ENCODE measurements around the gene KIRREL3. TPM values are rescaled to one million over a fixed set of nuclear protein-coding genes. Genes with fewer than 3 reads are reported as not detected.

Gene KIRREL3
- total and polyA plus RNA-seq, 2 donors (not counting 3 experiments of a cell fraction or from before 2014, with no cell fraction given) = not detected

- FAIRE-seq = no peak
- intact Hi-C loops (cut with micrococcal nuclease) = no loop called here
- ChIA-PET POLR2A (no interaction called here), CTCF (no interaction called here)
- Histone ChIP-seq H3K4me2 (ENCODE audit: insufficient read depth, low read length) (no peak overlapping the region), H3K9me1 (replicated peaks; ENCODE audit: control insufficient read depth, extremely low read depth, insufficient read depth, low read length) (no peaks in the 10 kb centered on the region), H4K20me1 (replicated peaks; ENCODE audit: control insufficient read depth, extremely low read depth, insufficient read depth, low read length) (no peaks in the 10 kb centered on the region), H3K4me1 (ENCODE audit: control insufficient read depth, extremely low read depth, insufficient read depth, low read length) (no peaks in the 10 kb centered on the region), H2AFZ (ENCODE audit: low read depth, low read length) (no peak overlapping the region), H3K9ac (replicated peaks; ENCODE audit: extremely low read depth, insufficient read depth, low read length) (no peak overlapping the region), H3K4me3 (replicated peaks in 1 of 3; ENCODE audit: insufficient read depth in 1 of 3, low read depth in 1 of 3, low read length in 3 of 3) (no peak overlapping the region), H3K27ac (ENCODE audit: insufficient read depth, low read depth, low read length) (no peak overlapping the region), H3K27me3 (ENCODE audit: control insufficient read depth in 2 of 2, insufficient read depth in 2 of 2, low read length in 2 of 2) (no peaks in the 10 kb centered on the region), H3K79me2 (ENCODE audit: control insufficient read depth, insufficient read depth, low read length) (no peaks in the 10 kb centered on the region), H3K36me3 (ENCODE audit: control insufficient read depth in 2 of 2, extremely low read depth in 1 of 2, insufficient read depth in 2 of 2, low read length in 2 of 2) (no peaks in the 10 kb centered on the region), H3K9me3 (replicated peaks; ENCODE audit: control insufficient read depth, insufficient read depth, low read length) (no peaks in the 10 kb centered on the region)
- no peak for DNase-seq (ENCODE audit: low read depth, low spot score)
- no TSS peak for BruUV-seq (replicated peaks)
- dilution Hi-C loops (cut with MboI; ENCODE audit: extremely low pct_ligation_motif_present, low sequenced_read_pairs) = no loop called here
- no peak for TF ChIP-seq MYC (IDR thresholded peaks at IDR 0.05; ENCODE audit: low read depth, low read length)
- no peak for TF ChIP-seq MAX (IDR thresholded peaks at IDR 0.05; ENCODE audit: insufficient read depth, insufficient read length)
- no peak for TF ChIP-seq POLR2AphosphoS5 (IDR thresholded peaks at IDR 0.05; ENCODE audit: insufficient read depth, low read depth, low read length)
- TF ChIP-seq JUN (IDR thresholded peaks at IDR 0.05; ENCODE audit: borderline replicate concordance, insufficient read depth, insufficient read length, low read depth) = no peak
Measured at GRCh38 chr11:126824035-126824607, 176.4 kb downstream of the KIRREL3 start.

GRCh38 chr11:126823274-126823673, 177.3 kb downstream of the KIRREL3 start:
- Histone ChIP-seq H3K4me1 (ENCODE audit: control insufficient read depth, extremely low read depth, insufficient read depth, low read length) (no peaks in the 10 kb centered on the region), H3K36me3 (ENCODE audit: control insufficient read depth in 2 of 2, extremely low read depth in 1 of 2, insufficient read depth in 2 of 2, low read length in 2 of 2) (no peaks in the 10 kb centered on the region), H2AFZ (ENCODE audit: low read depth, low read length) (no peak overlapping the region), H3K27ac (ENCODE audit: insufficient read depth, low read depth, low read length) (no peak overlapping the region), H4K20me1 (replicated peaks; ENCODE audit: control insufficient read depth, extremely low read depth, insufficient read depth, low read length) (no peaks in the 10 kb centered on the region), H3K4me2 (ENCODE audit: insufficient read depth, low read length) (no peak overlapping the region), H3K9me1 (replicated peaks; ENCODE audit: control insufficient read depth, extremely low read depth, insufficient read depth, low read length) (no peaks in the 10 kb centered on the region), H3K4me3 (replicated peaks in 1 of 3; ENCODE audit: insufficient read depth in 1 of 3, low read depth in 1 of 3, low read length in 3 of 3) (no peak overlapping the region), H3K9ac (replicated peaks; ENCODE audit: extremely low read depth, insufficient read depth, low read length) (no peak overlapping the region), H3K79me2 (ENCODE audit: control insufficient read depth, insufficient read depth, low read length) (no peaks in the 10 kb centered on the region), H3K27me3 (ENCODE audit: control insufficient read depth in 2 of 2, insufficient read depth in 2 of 2, low read length in 2 of 2) (no peaks in the 10 kb centered on the region), H3K9me3 (replicated peaks; ENCODE audit: control insufficient read depth, insufficient read depth, low read length) (no peaks in the 10 kb centered on the region)
- dilution Hi-C loops (cut with MboI; ENCODE audit: extremely low pct_ligation_motif_present, low sequenced_read_pairs) (no loop called here), intact Hi-C loops (cut with micrococcal nuclease) (no loop called here)
- ChIA-PET CTCF (no interaction called here), POLR2A (no interaction called here)
- DNase-seq (ENCODE audit: low read depth, low spot score) (no peak), FAIRE-seq (no peak)
- TF ChIP-seq CTCF (IDR thresholded peaks at IDR 0.05; ENCODE audit: extremely low read depth in 1 of 2, insufficient read depth in 1 of 2, low read depth in 1 of 2, low read length in 2 of 2) (no peak), POLR2A (IDR thresholded peaks at IDR 0.05; ENCODE audit: low read depth, low read length) (no peak), POLR2AphosphoS5 (IDR thresholded peaks at IDR 0.05; ENCODE audit: insufficient read depth, low read depth, low read length) (no peak)
- BruUV-seq (replicated peaks) = no TSS peak

Data from endothelial cell of umbilical vein (primary cell).